T-helper 1 cell treated with Interleukin-12 subunit alpha and Interleukin-12 subunit beta and Interleukin-4 antibody, amounts not matched to agents 30 μg/mL and 1 μg/mL, for 36 hours (primary cell): Measurements from ENCODE around the gene CNPPD1.

ENCODE experiments used
- H3K27ac Mint-ChIP-seq: one replicate; pipeline ENCODE4 v1.8.0; 2021; ENCODE audit warnings: mild to moderate bottlenecking, mixed read lengths
- H3K27me3 Mint-ChIP-seq: one replicate; pipeline ENCODE4 v1.8.0; 2021; ENCODE audit warnings: low read depth, mixed read lengths
- H3K36me3 Mint-ChIP-seq: one replicate; pipeline ENCODE4 v1.8.0; 2021; ENCODE audit warnings: low read depth, mixed read lengths
- H3K4me1 Mint-ChIP-seq: one replicate; pipeline ENCODE4 v1.8.0; 2021; ENCODE audit warnings: low read depth, mixed read lengths
- H3K4me3 Mint-ChIP-seq: one replicate; pipeline ENCODE4 v1.8.0; 2021; ENCODE audit warnings: mild to moderate bottlenecking, moderate library complexity, mixed read lengths
- H3K9me3 Mint-ChIP-seq: one replicate; pipeline ENCODE4 v1.8.0; 2021; ENCODE audit warnings: mixed read lengths

Gene CNPPD1

DNA sequence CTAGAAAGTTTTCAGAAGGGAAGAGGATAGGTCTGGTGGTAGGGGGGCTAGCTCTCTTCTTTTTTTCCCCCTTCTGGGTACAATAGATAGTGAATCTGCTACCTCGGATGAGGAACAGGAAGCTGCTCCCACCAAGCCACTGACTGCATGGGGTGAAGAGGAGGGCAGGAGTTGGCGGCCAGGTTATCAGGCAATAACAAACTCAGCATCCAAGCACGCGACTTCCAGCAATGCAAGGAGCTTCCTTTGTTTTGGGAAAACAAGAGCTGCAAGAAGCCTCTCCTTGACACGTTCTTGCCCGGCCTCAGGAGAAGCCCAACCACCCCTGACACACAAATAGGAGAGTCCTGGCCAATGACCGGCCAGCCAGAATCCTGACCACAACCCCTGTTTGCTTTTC is 48.3 kb downstream of the CNPPD1 start:
- H3K36me3 Mint-ChIP-seq = no peaks in the 10 kb centered on the region
- no peak overlapping the region for H3K4me3 Mint-ChIP-seq
- no peaks in the 10 kb centered on the region for H3K9me3 Mint-ChIP-seq
- H3K27ac Mint-ChIP-seq = no peak overlapping the region
- H3K27me3 Mint-ChIP-seq = no peaks in the 10 kb centered on the region
- H3K4me1 Mint-ChIP-seq = peaks cover 6% of the 10 kb centered on the region

DNA sequence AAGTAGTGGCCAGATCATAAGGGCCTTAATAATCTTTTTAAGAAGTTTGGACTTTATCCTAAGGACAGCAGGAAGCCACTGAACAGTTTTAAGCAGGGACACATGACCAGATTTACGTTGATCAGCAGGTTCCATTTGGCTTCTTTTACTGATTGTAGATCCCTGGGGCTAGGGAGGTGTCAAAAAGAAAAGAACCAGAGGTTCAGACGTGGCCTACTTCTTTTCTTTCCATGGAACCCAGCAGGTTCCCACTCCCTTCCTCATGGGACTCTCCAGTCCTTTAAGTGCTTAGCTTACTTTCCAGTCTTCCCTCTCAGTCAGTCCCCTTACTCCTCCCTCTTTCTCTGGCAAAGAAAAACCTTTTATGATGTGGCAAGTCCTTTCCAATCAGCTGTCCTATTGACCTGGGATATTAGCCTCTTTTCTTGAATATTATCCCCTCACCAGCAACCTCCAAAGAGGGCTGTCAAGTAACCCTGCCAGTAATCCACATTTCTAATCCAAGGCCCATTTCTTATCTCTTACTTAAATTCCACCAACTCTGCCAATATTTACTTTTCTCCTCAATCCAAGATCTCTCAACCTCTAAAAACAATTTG is 49.6 kb downstream of the CNPPD1 start:
- Mint-ChIP-seq H3K9me3 (no peaks in the 10 kb centered on the region), H3K36me3 (no peaks in the 10 kb centered on the region), H3K4me1 (peaks cover 6% of the 10 kb centered on the region), H3K27ac (no peak overlapping the region), H3K4me3 (no peak overlapping the region), H3K27me3 (no peaks in the 10 kb centered on the region)

DNA sequence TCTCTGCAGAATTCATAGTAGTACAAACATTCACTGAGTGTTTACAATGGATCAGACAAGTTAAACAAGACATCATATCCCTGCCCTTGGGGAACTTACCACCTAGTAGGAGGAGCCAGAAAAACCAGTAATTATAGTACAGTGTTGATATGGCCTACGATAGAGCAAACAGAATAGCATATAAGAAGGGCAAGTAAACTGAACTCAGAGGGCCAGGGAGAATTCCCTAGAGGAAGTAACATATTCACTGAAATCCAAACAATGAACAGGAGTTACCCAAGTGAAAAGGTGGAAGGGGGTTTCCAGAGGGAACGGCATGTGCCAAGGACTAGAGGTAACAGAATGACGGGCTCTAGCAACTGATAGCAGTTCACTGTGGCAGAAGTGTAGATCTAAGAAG is 50.2 kb downstream of the CNPPD1 start:
- Mint-ChIP-seq H3K4me1 (peaks cover 6% of the 10 kb centered on the region), H3K9me3 (no peaks in the 10 kb centered on the region), H3K4me3 (no peak overlapping the region), H3K36me3 (no peaks in the 10 kb centered on the region), H3K27ac (no peak overlapping the region), H3K27me3 (no peaks in the 10 kb centered on the region)

DNA sequence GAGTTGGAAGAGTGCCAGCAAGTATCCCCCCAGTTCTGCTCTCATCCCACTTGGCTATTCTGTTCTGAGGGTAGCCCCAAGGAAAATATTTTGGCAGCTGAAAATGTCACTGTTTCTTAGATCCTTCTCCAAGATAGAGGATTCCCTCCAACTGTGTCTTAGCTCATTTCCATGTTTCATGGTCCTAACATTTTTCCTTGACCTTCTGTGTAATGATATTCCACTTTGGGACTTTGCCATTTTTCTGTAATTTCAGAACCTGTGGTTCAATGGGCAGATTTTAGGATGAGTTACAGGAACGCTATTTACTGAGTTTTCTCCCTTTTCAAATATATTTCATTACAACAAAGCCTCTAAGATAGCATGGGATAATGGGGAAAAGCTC is 50.8 kb downstream of the CNPPD1 start:
- Mint-ChIP-seq H3K9me3 (no peaks in the 10 kb centered on the region), H3K4me3 (no peak overlapping the region)

DNA sequence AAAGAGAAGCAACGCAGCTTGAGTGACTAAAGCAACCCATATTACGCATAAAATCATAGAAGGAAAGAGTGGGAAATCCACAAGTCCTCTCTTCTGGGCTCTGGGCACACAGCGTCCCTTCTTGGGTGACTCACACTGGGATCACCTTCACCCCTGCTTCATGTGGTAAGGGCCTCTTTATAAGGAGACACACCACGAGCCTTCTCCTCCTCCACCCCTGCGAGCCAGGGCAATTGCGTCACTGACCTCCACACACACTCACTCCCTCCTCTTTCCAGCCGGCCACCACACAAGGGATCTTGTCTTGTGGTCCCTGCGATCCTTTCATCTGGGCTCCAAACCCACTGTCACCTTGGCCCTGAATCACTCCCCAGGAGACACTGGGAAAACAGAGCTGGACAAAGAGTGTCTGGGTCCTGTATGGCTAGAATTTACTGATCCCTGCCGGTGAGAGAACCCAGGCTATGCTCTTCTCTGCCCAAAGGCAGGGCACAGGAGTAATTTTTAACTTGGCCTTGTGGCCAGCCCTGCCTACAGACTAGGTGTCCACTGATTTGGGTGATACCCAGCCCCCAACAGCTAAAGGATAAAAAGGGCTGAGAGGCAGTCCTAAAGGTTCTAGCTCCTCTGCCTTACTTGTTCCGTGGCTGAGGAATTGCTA is 51.4 kb downstream of the CNPPD1 start:
- Mint-ChIP-seq H3K27me3 (no peaks in the 10 kb centered on the region), H3K4me3 (no peak overlapping the region), H3K9me3 (no peaks in the 10 kb centered on the region), H3K4me1 (peaks cover 6% of the 10 kb centered on the region), H3K36me3 (no peaks in the 10 kb centered on the region), H3K27ac (no peak overlapping the region)

More for the DNA sequence above, 50.8 kb downstream of the CNPPD1 start:
- H3K36me3 Mint-ChIP-seq = no peaks in the 10 kb centered on the region
- peaks cover 6% of the 10 kb centered on the region for H3K4me1 Mint-ChIP-seq
- H3K27me3 Mint-ChIP-seq = no peaks in the 10 kb centered on the region
- H3K27ac Mint-ChIP-seq = no peak overlapping the region

DNA sequence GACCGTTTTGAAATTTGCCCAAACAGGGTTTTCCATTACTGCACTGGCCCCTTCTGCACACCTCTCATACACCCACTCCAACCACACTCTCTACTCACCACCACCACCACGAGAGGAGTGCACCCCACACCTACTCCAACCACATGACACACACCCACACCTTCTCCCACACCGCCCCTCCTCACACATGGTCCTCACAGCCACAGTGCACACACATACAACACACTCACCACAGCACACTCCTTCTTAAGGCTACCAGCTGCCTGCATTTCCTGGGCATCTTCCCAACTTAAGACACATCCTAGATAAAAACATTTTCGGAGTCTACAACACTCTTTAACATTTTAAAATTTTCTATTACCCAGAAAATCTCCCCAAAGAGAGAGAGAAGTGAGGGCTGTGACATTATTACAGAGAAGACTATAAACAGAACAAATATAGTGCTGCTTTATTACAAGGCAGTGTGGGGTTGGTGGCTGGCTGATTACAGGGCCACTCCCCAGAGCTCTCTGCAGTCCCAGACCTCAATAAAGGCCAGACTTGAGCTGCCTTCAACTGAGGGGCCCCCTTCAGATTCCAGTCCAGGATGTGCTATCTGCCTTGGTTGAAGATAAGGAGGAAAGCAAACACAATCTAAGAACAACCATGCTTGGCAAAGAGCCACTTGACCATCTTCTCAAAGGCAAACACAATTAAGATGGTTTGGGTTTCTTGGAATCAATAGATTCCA is 52.2 kb downstream of the CNPPD1 start:
- no peaks in the 10 kb centered on the region for H3K36me3 Mint-ChIP-seq
- no peak overlapping the region for H3K4me3 Mint-ChIP-seq
- peaks cover 6% of the 10 kb centered on the region for H3K4me1 Mint-ChIP-seq
- no peaks in the 10 kb centered on the region for H3K27me3 Mint-ChIP-seq
- no peak overlapping the region for H3K27ac Mint-ChIP-seq
- no peaks in the 10 kb centered on the region for H3K9me3 Mint-ChIP-seq

DNA sequence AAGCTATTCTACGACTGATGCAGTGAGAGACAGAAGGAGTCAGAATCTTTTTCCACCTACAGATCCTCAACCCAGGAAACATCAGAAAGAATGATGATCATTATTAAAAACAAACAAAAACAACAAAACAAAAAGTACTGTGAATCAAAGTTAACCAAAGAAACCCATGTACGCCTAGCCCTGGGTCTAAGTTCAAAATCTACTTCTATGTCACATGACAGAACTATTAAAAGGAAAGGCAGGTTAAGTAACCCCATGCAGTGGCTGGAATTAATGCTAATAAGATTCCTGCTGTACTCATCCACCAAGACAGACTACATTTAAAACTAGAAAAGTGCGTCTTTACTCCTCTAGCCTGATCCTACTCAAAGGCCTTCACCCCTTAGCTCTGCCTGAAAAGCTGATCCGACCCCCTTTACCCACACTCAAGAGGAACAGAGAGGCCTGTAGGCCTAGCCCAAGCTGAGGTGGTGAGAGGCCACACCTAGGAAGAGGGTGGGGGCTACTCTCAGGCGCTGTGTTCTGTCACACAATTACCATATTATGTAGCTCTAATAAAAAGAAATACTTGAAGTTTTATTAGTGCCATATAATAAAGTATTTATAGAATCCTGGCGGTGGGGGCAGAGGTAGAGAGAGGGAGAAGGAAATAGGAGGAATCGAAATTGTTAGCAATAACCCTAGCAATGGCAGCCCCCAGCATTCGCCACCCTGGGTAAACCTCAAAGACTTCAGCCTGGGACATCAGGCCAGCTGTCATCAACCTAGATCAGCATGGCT is 53.2 kb downstream of the CNPPD1 start:
- Mint-ChIP-seq H3K9me3 (no peaks in the 10 kb centered on the region), H3K4me3 (no peak overlapping the region), H3K36me3 (no peaks in the 10 kb centered on the region), H3K4me1 (peaks cover 6% of the 10 kb centered on the region), H3K27ac (no peak overlapping the region), H3K27me3 (no peaks in the 10 kb centered on the region)

DNA sequence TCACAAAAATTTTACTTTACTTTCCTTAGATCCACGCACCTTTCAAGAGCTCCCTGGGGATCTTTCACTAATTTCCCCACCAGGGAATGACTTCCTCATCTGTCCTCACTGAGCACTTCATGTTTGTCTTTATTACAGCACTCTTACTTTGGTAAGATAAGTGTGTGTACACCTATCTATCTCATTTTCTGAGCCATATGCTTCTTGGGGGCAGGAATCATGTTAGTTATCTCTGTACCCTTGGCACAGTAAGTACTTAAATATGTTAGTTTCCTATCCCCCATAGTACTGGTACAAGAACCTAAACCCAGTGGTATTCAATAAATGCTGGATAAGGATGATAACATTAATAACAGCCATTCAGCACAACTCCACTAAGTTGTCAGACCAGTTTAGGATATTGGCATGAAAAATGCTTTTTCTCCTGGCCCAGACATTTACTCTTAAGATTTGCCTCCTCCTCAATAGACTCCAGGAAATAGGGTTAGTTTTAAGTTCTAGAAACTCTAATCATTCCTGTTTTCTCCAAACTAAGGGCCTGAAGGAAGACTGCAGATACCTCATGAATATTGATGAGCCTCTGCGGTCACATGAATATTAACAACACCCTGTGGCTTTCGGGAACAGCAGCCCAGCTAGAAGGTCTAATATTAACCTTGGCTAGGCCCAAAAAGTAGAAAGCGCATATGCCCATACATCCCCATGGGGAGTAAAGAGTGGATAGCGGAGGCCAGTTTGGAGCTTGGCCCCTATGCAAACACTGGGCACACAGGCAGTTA is 54.3 kb downstream of the CNPPD1 start:
- peaks cover 6% of the 10 kb centered on the region for H3K4me1 Mint-ChIP-seq
- H3K27me3 Mint-ChIP-seq = no peaks in the 10 kb centered on the region
- H3K9me3 Mint-ChIP-seq = no peaks in the 10 kb centered on the region
- no peak overlapping the region for H3K27ac Mint-ChIP-seq
- H3K4me3 Mint-ChIP-seq = no peak overlapping the region
- H3K36me3 Mint-ChIP-seq = no peaks in the 10 kb centered on the region
